ENCODE measurements around the gene IPO13.

IPO13 gene

DNA sequence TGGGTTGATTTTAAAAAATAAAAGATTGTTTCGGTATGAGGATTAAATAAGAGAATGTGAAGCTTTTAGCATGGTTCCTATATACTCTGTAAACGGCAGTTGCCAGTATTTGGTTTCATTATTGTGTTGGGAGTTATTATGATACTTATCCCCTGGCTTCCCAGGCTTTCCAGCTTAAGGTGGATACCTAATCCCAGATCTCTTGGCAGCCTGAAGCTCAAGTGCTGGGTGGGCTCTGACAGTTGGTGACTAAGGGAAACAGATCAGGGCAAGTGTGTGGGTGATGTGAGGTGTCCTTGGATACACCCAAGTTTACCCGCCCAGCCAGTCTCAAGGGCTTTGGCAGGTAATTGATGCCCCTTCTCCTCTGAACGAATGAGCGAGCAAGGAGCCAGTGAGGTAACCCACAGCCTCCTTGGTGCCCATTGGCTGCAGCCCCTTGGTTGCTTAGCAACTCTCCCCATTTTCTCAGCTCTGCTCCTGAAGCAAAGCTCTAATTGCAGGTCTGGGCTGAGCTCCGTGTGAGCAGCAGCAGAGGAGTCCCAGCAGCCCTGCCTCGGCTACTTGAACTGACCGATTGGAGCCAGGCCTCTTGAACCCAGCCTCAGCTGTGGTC is 6.1 kb downstream of the IPO13 start:
- DNase-seq: no peak

GRCh38 chr1:43953361-43953760 is 6.6 kb downstream of the IPO13 start:
- no peak for DNase-seq

GRCh38 chr1:43954036-43954435 is 7.3 kb downstream of the IPO13 start:
- DNase-seq: no peak

DNA sequence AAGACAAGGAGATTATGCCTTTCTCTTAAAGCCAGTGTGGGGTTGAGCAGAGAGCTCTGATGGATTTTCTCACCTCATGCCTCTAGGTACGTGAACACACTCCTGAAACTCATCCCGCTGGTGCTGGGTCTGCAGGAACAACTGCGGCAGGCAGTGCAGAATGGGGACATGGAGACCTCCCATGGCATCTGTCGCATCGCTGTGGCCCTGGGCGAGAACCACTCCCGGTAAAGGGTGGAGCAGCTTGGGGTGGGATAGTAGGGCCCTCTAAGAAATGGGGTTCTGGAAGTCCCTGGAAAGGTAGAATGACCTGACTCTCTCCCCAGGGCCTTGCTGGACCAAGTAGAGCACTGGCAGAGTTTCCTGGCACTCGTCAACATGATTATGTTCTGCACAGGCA is 9.5 kb downstream of the IPO13 start:
- no peak for DNase-seq

DNA sequence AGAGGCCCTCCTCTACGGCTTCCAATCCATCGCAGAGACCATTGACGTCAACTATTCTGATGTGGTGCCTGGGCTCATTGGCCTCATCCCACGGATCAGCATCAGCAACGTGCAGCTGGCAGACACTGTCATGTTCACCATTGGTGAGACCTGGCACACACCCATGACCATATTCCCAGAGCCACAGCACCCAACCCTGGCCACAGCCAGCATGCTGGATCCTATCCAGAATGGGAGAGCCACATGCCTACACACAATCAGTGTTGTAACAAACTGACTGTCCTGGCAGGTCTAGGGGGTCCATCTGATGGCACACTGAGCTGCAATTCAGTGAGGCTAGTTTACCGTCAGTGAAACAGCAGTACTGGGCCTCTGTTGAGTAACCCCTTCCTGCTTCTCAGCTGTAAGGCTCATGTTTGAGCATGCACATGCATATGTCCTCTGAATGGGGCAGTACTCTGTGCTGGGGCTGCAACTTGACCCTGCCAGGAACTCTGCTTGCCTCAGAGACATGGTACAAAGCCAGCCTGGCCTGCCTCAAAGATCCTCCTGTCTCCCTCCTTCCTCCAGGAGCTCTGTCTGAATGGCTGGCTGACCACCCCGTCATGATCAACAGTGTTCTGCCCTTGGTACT is 10.8 kb downstream of the IPO13 start:
- no peak for DNase-seq

DNA sequence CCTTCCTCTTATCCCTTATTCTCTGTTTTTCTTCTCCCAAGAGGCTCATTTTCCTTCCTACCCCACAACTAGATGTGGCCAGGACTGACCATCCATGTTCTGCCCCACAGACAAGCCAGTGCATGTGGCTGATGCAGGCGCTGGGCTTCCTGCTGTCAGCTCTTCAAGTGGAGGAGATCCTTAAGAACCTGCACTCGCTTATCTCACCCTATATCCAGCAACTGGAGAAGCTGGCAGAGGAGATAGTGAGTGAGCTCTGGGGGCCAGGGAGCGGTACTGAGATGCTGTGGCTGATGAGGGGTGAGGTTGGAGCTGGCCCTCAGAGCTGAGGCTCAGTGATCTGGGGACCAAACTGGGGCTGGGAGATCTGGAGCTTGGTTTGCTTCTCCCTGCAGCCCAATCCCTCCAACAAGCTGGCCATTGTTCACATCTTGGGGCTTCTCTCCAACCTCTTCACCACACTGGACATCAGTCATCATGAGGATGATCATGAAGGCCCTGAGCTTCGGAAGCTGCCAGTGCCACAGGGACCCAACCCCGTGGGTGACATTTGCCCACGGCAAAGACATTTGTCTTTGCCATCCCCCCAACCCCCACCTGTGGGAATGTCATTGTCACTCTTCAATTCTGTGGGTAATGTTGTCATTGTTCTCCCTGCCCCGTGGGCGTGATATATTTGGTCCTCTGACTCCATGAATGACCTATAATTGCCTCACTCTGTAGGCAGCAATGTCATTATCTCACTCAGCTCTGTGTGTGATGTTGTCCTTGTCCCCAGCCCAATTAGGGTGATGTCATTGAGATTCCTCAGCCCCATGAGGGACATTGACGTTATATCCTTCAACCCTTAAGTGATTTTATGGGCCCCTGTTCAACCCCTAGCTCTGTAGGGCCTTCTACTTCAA is 11.9 kb downstream of the IPO13 start:
- no peak for DNase-seq

GRCh38 chr1:43960798-43961197 is 14.0 kb downstream of the IPO13 start:
- DNase-seq: no peak

DNA sequence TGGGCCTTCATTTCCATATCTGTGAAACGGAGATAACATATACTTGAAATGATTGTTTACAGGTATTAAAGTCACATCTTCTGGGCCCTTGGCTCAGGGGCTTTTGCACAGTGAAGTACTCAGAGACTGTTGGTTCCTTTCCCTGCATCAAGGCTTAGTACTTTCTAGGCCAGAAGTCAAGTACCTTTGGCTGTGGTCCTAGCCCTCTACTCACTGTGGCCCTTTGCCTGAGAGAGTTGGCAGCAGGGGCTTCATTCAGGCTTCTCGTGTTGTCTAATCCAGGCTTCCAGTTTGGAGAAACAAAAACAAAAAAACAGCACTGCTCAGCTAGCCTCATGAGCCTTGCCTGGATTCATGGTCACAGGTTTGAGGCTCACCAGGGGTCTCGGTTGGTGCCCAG is 14.9 kb downstream of the IPO13 start:
- DNase-seq: no peak

DNA sequence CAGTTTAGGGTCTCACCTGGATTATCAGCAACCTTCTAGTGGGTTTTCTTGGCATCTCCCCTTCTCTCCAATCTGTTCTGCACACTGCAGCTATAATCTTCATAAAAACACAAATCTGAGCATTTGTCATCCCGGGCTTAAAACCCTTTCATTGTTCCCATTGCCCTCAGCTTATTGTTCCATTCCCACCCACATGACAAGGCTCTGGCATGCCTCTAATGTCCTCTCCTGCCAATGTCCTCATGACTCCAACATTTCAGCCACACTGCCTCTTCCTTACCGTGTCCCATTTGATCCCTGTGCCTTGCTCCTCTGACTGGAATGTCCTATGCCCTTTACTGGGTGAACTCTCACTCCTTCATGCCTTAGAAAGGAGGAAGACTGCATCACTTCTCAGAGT is 15.6 kb downstream of the IPO13 start:
- DNase-seq: no peak

- no peak for DNase-seq
These were observed 16.3 kb downstream of the IPO13 start for GRCh38 chr1:43963006-43963405.

- no peak for DNase-seq
These were observed 17.1 kb downstream of the IPO13 start for GRCh38 chr1:43963890-43964289.

GRCh38 chr1:43965316-43965715 is 18.6 kb downstream of the IPO13 start:
- no peak for DNase-seq

DNA sequence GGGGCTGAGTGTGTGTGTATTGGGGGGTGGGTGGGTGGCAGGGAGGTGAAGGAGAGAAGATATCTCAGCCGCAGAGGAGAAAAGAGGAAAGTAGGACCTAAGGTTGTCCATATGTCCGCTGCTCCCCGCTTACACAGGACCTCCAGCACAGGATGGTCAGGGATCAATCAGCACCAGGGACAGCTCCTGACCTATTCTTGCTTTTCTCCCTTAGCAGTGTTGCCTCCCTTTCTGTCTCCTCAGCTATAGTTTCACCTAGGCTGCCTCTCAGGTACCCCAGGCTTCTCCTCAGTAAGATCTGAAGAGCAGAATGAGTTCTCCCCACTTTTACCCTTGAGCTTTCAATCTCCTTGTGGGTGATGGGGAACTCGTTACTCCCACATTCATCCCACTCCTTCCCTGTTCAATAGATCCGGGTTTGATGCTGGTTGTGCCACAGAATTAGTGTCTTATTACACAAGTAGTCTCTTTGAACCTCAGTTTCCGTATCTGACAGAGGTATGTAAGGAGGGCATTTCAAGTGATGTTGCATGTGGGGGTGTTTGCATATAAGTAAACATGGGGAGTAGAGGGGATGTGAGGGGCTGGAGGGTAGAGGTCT is 21.7 kb downstream of the IPO13 start:
- DNase-seq: no peak

- DNase-seq: no peak
These were observed 22.6 kb downstream of the IPO13 start for GRCh38 chr1:43969416-43969745.

DNA sequence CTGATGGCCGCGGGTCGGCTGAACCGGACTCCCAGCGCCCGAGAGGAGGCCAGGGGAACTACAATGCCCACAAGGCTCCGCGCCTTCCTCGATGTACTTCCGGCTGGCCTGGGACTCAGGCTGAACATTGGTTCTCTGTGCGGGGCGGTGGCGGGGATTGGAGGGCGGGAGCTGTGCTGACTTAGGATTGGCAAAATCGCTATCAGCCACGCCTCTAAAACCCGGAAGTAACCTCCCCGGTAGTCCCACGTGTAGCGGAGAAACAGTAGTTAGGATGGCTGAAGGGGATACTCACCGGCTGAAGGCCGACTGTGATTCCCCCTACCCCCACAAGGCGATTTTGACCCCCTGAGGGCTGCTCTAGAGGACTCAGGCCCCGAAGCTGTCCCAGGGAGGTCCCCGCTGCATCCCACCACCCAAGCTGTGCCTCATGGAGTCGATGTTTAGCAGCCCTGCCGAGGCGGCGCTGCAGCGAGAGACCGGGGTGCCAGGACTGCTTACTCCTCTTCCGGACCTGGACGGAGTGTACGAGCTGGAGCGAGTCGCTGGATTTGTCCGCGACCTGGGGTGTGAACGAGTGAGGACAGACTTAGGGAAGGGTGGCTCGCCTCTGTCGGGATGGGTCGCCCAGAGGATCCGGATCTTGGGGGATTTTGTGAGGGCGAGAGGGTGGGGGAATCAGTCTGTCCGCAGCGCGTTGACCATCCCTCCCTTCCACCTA is 23.2 kb downstream of the IPO13 start, which contains the start of gene DPH2:
DPH2 (plus strand) TSS at position 265 of the 721 bp plus-strand sequence; CDS start at position 431, 166 bp downstream.
- DNase-seq: peak; percentile 94

- no peak for DNase-seq
These were observed 23.8 kb downstream of the IPO13 start for GRCh38 chr1:43970502-43970901.

GRCh38 chr1:43970911-43971310 is 24.2 kb downstream of the IPO13 start:
- DNase-seq: no peak

DNA sequence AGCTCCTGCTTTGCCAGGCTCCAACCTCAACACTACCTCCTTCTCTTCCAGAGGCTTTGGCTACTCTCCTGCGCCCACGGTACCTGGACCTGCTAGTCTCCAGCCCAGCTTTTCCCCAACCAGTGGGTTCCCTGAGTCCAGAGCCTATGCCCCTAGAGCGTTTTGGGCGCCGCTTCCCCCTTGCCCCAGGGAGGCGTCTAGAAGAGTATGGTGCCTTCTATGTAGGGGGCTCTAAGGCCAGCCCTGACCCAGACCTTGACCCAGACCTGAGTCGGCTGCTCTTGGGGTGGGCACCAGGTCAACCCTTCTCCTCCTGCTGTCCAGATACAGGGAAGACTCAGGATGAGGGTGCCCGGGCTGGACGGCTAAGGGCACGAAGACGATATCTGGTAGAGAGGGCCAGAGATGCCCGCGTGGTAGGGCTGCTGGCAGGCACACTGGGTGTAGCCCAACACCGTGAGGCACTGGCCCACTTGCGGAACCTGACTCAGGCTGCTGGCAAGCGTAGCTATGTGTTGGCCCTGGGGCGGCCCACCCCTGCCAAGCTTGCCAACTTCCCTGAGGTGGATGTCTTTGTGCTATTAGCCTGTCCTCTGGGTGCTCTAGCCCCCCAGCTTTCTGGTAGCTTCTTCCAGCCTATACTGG is 24.7 kb downstream of the IPO13 start:
- no peak for DNase-seq

- DNase-seq: no peak
These were observed 27.3 kb downstream of the IPO13 start for GRCh38 chr1:43973981-43974442.

DNA sequence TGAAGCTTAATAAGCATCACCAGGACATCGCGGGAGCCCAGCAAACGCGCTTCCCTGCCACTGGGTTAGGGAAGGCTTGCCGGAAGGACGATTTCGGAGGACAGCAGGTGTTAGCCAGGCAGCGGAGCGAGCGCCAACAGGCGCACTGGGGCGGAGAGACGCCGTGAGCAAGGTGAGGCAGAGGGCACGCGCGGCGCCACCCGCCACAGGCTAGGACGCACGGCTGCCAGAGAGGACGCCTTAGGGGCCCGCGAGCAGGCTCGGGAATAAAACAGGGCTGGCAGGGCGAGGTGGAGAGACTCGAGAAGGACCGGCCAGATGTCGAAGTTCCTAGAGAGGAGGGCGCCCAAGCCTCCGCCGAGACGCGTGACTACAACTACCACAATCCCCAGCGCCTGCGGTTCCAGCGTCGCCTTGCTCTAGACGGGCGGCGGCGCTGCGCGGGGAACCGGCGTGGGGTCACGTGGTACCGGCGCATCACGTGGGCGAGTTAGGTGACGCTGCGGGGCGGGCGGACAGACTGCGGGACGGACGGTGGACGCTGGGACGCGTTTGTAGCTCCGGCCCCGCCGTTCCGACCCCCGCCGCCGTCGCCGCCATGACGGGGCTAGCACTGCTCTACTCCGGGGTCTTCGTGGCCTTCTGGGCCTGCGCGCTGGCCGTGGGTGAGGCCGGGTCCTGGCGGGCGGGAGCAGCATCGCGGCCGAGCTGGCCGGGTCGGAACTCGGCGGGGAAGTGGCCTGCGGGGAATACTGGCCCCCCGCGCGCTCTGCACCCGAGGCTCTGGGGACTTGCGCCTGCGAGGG is 27.9 kb downstream of the IPO13 start, which contains the start of gene ATP6V0B:
ATP6V0B (plus strand) TSS at position 518 of the 806 bp plus-strand sequence; CDS start at position 599, 81 bp downstream.
- DNase-seq: peak; percentile 96

Data from activated CD8-positive, alpha-beta memory T cell treated with anti-CD3 and anti-CD28 coated beads, Interleukin-2, amount 50 U/mL, for 4 hours (primary cell).